ENCODE measurements around the gene SEMA3B. TPM values are rescaled to one million over a fixed set of nuclear protein-coding genes. Genes with fewer than 3 reads are reported as not detected.

Gene SEMA3B
- total and polyA plus RNA-seq, 2 experiments from 2014 or later, result 2.4 to 3.3 TPM

- Mint-ChIP-seq H3K9me3 (no peaks in the 10 kb centered on the region), H3K4me1 (peaks cover 60% of the 10 kb centered on the region), H3K27me3 (ENCODE audit: insufficient read depth, low read depth, poor library complexity) (peaks cover 23% of the 10 kb centered on the region), H3K27ac (no peak overlapping the region), H3K4me3 (no peak overlapping the region), H3K36me3 (ENCODE audit: low read depth) (no peaks in the 10 kb centered on the region)
- Histone ChIP-seq H3K9me2 (ENCODE audit: insufficient read depth) (no peaks in the 10 kb centered on the region), H3K4me1 (ENCODE audit: insufficient read depth) (peaks cover 48% of the 10 kb centered on the region), H3K27ac (ENCODE audit: low read depth) (no peak overlapping the region), H2AFZ (no peak overlapping the region), H3K4me2 (peak overlapping the region; percentile 71), H3K79me2 (replicated peaks; ENCODE audit: insufficient read depth) (no peaks in the 10 kb centered on the region), H3K4me3 (peak overlapping the region; percentile 20; the same call in 1 of the 2 replicates), H3F3A (replicated peaks; ENCODE audit: low read depth) (0 out of 2 replicates have a peak, but pooled peaks cover 8% of the 10 kb centered on the region), H3K36me3 (ENCODE audit: insufficient read depth) (no peaks in the 10 kb centered on the region), H3K27me3 (ENCODE audit: insufficient read depth) (no peaks in the 10 kb centered on the region), H4K20me1 (replicated peaks; ENCODE audit: insufficient read depth) (no peaks in the 10 kb centered on the region)
- TF ChIP-seq, protein P1, sequence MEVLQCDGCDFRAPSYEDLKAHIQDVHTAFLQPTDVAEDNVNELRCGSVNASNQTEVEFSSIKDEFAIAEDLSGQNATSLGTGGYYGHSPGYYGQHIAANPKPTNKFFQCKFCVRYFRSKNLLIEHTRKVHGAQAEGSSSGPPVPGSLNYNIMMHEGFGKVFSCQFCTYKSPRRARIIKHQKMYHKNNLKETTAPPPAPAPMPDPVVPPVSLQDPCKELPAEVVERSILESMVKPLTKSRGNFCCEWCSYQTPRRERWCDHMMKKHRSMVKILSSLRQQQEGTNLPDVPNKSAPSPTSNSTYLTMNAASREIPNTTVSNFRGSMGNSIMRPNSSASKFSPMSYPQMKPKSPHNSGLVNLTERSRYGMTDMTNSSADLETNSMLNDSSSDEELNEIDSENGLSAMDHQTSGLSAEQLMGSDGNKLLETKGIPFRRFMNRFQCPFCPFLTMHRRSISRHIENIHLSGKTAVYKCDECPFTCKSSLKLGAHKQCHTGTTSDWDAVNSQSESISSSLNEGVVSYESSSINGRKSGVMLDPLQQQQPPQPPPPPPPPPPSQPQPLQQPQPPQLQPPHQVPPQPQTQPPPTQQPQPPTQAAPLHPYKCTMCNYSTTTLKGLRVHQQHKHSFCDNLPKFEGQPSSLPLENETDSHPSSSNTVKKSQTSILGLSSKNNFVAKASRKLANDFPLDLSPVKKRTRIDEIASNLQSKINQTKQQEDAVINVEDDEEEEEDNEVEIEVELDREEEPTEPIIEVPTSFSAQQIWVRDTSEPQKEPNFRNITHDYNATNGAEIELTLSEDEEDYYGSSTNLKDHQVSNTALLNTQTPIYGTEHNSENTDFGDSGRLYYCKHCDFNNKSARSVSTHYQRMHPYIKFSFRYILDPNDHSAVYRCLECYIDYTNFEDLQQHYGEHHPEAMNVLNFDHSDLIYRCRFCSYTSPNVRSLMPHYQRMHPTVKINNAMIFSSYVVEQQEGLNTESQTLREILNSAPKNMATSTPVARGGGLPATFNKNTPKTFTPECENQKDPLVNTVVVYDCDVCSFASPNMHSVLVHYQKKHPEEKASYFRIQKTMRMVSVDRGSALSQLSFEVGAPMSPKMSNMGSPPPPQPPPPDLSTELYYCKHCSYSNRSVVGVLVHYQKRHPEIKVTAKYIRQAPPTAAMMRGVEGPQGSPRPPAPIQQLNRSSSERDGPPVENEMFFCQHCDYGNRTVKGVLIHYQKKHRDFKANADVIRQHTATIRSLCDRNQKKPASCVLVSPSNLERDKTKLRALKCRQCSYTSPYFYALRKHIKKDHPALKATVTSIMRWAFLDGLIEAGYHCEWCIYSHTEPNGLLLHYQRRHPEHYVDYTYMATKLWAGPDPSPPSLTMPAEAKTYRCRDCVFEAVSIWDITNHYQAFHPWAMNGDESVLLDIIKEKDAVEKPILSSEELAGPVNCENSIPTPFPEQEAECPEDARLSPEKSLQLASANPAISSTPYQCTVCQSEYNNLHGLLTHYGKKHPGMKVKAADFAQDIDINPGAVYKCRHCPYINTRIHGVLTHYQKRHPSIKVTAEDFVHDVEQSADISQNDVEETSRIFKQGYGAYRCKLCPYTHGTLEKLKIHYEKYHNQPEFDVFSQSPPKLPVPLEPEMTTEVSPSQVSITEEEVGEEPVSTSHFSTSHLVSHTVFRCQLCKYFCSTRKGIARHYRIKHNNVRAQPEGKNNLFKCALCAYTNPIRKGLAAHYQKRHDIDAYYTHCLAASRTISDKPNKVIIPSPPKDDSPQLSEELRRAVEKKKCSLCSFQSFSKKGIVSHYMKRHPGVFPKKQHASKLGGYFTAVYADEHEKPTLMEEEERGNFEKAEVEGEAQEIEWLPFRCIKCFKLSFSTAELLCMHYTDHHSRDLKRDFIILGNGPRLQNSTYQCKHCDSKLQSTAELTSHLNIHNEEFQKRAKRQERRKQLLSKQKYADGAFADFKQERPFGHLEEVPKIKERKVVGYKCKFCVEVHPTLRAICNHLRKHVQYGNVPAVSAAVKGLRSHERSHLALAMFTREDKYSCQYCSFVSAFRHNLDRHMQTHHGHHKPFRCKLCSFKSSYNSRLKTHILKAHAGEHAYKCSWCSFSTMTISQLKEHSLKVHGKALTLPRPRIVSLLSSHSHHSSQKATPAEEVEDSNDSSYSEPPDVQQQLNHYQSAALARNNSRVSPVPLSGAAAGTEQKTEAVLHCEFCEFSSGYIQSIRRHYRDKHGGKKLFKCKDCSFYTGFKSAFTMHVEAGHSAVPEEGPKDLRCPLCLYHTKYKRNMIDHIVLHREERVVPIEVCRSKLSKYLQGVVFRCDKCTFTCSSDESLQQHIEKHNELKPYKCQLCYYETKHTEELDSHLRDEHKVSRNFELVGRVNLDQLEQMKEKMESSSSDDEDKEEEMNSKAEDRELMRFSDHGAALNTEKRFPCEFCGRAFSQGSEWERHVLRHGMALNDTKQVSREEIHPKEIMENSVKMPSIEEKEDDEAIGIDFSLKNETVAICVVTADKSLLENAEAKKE (CRISPR knock-in tag; IDR thresholded peaks at IDR 0.05), result no peak
- TF ChIP-seq ETS1 (IDR thresholded peaks at IDR 0.05) (no peak), CTCF (conservative IDR thresholded peaks at IDR 0.05; ENCODE audit: low read depth in 2 of 2) (no peak), NANOG (IDR thresholded peaks at IDR 0.05; ENCODE audit: borderline replicate concordance) (no peak), CREB1 (CRISPR knock-in tag; IDR thresholded peaks at IDR 0.05; ENCODE audit: low read depth) (no peak), ZNF331 (CRISPR knock-in tag; IDR thresholded peaks at IDR 0.05; ENCODE audit: low read depth) (no peak), EZH2phosphoT487 (IDR thresholded peaks at IDR 0.05; ENCODE audit: unreplicated experiment) (no peak), STAT1 (IDR thresholded peaks at IDR 0.05; ENCODE audit: unreplicated experiment) (no peak), JUNB (IDR thresholded peaks at IDR 0.05; ENCODE audit: unreplicated experiment) (no peak), EZH2 (IDR thresholded peaks at IDR 0.05; ENCODE audit: low read depth, unreplicated experiment) (no peak), POLR2AphosphoS5 (IDR thresholded peaks at IDR 0.05; ENCODE audit: low read depth) (no peak)
- TF ChIP-seq, protein P2, sequence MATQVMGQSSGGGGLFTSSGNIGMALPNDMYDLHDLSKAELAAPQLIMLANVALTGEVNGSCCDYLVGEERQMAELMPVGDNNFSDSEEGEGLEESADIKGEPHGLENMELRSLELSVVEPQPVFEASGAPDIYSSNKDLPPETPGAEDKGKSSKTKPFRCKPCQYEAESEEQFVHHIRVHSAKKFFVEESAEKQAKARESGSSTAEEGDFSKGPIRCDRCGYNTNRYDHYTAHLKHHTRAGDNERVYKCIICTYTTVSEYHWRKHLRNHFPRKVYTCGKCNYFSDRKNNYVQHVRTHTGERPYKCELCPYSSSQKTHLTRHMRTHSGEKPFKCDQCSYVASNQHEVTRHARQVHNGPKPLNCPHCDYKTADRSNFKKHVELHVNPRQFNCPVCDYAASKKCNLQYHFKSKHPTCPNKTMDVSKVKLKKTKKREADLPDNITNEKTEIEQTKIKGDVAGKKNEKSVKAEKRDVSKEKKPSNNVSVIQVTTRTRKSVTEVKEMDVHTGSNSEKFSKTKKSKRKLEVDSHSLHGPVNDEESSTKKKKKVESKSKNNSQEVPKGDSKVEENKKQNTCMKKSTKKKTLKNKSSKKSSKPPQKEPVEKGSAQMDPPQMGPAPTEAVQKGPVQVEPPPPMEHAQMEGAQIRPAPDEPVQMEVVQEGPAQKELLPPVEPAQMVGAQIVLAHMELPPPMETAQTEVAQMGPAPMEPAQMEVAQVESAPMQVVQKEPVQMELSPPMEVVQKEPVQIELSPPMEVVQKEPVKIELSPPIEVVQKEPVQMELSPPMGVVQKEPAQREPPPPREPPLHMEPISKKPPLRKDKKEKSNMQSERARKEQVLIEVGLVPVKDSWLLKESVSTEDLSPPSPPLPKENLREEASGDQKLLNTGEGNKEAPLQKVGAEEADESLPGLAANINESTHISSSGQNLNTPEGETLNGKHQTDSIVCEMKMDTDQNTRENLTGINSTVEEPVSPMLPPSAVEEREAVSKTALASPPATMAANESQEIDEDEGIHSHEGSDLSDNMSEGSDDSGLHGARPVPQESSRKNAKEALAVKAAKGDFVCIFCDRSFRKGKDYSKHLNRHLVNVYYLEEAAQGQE (IDR thresholded peaks at IDR 0.05; ENCODE audit: unreplicated experiment), result no peak
- ATAC-seq (peak; percentile 7), DNase-seq (ENCODE audit: low spot score) (peak; percentile 57)
Observed at GRCh38 chr3:50267280-50267913, 1.6 kb upstream of the SEMA3B start.
